ENCODE data around the gene C17orf107.

Gene C17orf107

GRCh38 chr17:4937553-4937952, 38.2 kb downstream of the C17orf107 start:
- DNase-seq = no peak

DNA sequence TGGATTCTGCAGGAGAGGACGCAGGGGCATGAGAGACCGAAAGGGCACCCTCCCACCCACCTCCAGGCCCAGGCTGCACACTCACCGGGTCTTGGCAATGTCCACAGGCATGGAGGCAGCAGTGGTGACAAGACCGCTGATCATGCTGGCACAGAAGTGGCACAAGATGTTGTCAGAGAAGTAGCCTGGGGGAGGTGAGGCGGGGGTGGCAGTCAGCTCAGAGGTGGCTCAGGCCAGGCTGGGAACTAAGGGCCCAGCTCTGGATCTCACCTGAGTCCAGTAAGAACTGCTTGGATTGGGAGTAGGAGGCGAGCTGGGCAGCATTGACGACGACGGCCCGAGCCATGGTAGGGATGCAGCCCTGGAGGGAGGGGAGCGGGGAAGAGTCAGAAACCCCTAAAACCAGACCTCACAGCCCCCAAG, 38.7 kb downstream of the C17orf107 start:
- DNase-seq = no peak

GRCh38 chr17:4938688-4939545, 39.6 kb downstream of the C17orf107 start:
- no peak for DNase-seq

DNA sequence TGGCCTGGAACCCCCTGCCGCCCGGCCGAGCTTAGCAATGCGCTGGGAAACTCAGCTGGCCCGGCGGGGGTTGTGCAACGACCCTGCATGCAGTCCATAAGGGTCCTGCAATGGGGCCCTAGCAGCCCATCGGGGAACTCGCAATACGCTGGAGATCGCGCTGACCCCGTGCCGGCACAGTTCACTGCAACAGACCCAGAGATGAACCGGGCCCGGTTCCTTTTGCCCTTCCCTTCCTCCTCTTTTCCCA, 40.1 kb downstream of the C17orf107 start:
- no peak for DNase-seq

GRCh38 chr17:4939796-4940554, 40.6 kb downstream of the C17orf107 start, which contains the start of the genes RNF167 and SLC25A11:
RNF167 (plus strand) TSS chr17:4940268; CDS start chr17:4940910, 642 bp downstream.
SLC25A11 (minus strand) TSS chr17:4940046; CDS start chr17:4939910, 136 bp downstream.
- DNase-seq = peak; percentile 100

DNA sequence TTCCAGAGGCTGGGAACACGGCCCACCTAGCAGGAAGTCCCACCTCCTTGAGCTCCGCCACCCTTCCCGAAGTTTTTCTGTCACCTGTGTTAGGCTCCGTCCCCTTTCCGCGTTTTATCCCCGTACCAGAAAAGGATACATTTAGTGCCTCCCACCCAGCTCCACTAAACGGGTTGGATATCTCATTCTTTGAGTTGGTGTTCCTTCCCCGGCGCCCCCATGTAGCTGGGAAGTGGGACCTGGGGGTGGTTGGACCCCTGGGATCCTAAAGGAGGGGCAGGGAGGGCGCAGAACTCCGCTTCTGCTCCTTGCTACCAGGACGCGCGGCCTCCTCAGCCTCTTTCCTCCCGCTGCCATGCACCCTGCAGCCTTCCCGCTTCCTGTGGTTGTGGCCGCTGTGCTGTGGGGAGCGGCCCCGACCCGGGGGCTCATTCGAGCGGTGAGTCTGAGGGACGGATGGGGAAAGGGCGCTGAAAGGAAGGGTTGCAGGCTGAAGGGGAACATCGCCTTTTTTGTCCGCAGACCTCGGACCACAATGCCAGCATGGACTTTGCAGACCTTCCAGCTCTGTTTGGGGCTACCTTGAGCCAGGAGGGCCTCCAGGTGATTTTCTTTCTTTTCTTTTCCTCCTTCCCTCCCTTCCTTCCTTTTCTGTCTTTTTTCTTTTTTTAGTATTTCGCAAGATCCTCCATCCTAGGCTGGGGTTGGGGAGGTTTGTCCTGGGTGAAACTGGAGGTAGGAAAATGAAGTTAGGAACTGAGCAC, 41.4 kb downstream of the C17orf107 start:
- peak; percentile 90 to 95 for DNase-seq

DNA sequence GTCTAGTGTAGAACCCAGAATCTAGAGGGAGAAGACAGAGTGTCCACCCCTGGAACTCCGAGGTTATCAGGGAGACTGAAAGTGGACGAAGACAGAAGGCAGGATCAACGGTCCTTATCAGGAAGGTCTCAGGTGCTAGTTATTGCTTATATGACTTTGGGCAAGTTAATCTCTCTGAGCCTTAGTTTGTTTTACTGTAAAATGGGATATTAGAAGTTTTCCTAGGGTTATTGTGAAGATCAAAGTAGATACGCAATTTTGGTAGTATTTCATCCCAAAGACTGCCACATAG, 41.9 kb downstream of the C17orf107 start:
- DNase-seq = no peak

- no peak for DNase-seq
Observed at GRCh38 chr17:4942760-4943508, 43.6 kb downstream of the C17orf107 start.

- no peak for DNase-seq
Observed at GRCh38 chr17:4944163-4944553, 44.8 kb downstream of the C17orf107 start.

GRCh38 chr17:4944554-4945175, 45.3 kb downstream of the C17orf107 start:
- no peak for DNase-seq

DNA sequence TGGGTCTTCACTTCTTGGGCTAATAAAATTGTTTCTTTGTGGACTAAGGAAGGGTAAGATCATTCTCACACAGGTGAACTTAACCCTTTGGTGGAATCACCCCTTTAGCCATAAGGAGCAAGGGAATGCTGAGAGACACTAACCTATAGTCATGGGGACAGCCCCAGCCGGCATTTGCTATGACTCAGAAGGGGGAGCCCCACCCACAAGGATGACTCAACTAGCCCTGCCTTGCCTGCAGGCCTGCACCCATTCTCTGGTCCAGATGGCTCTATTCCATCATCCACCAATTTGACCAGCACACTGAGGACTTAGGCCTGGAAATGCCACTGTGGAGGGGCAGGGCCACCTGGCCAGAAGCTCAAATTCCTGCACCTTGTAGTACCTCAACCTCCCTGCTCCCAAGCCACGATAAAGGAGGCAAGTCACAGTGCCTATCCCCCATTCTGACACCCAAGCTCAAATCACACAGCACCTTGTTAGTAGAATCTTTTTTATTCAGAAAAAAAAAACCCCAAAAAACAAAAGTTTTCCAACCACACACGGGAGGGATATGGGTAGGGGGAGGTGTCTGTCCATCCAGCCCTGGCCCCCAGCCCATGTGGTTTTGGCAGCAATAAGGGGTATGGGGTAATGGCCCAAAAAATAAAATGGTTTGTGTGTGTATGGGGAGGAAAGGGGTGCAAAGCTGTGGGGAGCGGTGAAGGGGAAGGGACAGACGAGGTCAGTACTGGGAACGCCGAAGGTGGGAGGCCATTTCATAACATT, 46.0 kb downstream of the C17orf107 start:
- DNase-seq = peak in 1 of 2 experiments; percentile 38

DNA sequence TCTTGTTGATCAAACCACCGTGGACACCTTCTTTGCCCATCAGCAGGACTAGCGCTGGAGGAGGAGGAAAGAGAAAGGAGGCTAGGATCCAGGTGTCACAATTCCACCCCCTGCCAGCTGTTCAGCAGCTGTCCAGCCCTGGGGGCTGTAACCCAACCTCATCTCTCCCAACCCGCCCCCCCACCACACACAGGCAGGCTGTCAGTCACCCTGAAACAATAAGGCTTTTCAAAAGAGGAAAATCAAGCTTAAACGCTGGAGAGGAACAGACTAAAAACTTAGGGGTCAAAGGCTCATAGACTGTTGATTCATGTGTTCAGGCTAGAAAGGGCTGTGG, 46.6 kb downstream of the C17orf107 start:
- no peak for DNase-seq

DNA sequence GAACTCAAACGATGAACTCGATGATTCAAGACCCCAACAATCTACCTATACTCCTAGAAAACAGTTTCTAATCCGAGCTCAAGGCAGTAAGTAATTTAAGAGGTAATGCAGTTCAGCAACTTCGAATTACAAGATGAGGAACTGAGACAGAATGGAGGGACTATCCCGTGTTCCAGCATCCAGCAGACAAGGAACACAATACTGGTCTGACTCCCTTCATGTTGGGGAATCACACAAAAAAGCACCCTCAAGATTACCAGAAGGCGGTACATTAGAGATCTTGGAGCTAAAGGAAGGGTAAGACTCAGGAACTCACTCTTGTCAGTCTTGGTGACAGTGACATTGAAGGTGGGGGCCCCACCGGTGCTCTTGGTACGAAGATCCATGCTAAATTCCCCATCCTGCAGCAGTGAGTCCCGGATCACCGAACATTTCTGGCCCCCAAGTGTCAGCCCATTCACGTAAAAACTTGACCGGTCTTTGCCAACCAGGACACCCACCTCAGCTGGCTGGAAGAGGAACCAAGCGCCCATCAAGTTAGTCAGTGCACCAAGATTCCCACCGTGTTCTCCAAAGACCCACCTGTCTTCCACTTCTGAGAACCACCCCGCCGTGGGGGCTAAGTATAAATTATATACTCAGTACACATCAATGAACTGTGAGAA, 47.1 kb downstream of the C17orf107 start:
- DNase-seq = no peak

GRCh38 chr17:4947010-4947410, 47.7 kb downstream of the C17orf107 start:
- DNase-seq = no peak

DNA sequence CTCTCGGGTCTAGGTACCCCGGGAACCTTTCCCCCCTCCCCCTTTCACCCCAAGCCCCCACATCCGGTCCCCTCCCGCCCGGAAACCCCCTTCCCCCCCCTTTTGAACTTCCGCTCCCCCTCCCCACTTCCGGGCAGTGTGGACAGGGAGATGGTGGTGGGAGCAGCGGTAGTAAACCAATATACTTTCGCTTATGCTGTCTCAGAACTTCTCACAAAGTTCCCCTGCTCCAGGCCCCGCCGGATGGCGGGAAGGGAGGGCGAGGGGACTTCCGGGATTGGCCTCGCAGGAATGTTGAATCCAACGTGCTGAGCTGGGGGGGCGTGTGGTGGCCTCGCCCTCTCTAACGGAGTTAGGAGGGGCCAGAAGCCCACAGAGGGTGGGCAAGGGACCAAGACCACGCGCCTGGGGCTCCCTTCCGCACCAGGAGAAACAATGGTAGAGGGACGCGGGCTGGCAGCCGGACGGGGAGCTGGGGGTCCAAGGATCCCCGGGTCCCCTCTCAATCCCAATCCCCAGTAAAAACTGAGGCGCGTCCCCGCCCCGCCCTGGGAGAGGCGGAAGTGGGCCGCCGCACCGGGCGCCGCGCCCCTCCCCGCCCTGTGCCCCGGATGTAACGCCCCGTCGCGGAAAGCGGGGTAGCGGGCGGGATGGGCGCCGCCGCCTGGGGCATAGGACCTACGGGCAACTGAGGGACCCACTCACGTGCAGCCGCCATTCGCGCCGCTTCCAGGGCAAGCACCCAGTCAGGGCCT, 48.3 kb downstream of the C17orf107 start:
- DNase-seq = peak; percentile 26 to 47

DNA sequence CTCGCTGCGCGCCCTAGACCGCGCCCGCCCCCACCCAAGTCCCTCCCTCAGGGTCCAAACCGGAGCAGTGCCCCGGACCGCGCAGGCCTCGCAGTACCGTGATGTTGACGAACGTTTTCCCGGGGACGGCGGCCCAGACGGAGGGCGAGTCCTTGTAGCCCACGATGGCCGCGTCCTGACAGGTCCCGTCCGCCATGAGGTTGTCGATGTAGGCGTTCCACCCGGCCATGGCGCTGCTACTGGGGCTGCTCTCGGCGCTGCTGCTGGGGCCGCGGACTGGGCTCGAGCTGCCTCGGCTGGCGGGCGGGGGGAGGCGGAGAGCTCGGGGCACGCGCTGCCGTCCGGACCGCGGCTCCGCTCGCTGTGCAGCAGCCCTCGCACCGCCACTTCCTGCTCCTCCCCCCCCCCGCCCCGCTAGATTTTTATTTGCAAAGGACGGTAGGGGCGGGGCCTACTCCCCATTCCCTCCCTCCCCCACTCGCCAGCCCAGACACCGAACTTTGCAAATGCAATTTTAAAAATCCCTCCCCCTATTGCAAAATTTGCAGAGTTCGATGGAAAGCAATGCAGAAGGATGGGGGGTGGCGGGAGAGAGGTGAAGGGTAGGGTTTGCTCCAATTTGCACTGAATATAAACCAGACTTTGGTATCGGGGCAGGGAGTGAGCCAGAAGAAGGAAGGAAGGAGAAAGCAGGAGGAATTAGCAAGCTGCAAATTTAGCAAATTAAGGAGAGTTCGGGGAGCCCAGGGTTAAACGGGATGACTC, 49.0 kb downstream of the C17orf107 start, which contains the start of gene PFN1:
Gene PFN1 (minus strand): TSS at position 365 of the 765 bp plus-strand sequence. CDS start 136 bp downstream, at position 229.
- DNase-seq = peak; percentile 83 to 86

DNA sequence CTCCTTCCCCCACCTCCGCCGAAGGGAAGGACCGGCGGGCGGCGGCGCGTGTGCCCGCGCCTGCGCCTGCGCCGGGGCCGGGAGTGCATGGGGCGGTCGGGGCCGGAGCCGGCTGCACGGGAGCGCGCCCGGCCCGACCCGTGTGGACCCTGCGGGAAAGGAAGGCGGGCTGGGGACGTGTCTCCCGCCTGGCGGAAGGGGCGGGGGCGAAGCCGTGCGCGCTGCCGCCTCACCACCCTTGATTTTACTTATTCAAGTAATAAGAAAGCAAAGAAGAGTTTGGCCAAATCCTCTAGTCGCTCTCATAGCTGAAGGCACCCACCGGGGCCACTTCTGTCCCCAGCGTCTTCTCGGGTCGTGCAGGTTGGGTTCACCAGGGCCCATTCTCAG, 49.6 kb downstream of the C17orf107 start:
- peak; percentile 88 to 90 for DNase-seq

DNA sequence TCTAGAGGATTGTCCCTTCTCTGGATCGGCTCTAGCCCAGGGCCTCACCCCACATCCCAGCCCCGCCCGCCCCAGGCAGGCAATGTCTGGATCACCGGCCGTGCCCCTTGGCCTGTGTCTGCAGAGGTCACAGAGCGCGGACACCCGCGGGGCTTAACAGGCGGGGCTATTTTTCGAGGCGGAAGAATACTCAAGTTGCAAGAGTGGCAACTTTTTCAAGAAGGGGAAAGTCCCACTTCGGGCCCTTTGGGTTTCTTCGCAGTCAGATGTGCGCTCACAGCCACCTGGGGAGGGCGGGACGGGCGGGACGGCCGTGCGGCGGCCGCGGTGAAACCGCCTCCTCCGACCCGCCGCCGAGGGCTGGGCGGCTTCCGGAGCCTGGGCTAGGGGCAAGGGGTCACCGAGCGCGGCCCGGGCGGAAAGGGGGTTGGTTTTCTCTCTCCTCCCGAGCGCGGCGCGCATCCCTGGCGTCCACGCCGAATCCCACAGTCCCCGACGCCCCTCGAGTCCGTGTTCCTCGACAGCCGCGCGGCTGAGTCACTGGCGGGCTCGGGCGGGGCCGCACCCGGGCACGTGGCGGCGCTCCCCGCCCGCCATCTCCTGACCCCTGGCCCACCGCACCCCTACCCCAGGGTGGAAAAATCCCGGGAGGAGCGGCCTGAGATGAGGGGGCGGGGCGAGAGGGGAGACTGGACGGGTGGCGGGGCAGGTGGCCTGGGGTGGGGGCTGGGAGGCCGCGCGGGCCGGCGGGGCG, 50.2 kb downstream of the C17orf107 start:
- DNase-seq = peak; percentile 74 to 86

Data from SHP77 (cell line).